ENCODE data around the gene MEG3.

GRCh38 chr14:100836311-100836805, 10.4 kb downstream of the MEG3 start:
- no peak for TF ChIP-seq POLR2AphosphoS5 (IDR thresholded peaks at IDR 0.05; ENCODE audit: low read depth, low read length)
- TF ChIP-seq POLR2A (IDR thresholded peaks at IDR 0.05; ENCODE audit: low read depth, low read length) = no peak
- no peak for TF ChIP-seq TAF1 (IDR thresholded peaks at IDR 0.05; ENCODE audit: low read depth, low read length)
- TF ChIP-seq PAX5 (IDR thresholded peaks at IDR 0.05; ENCODE audit: insufficient read depth, low read length, severe bottlenecking) = no peak
- TF ChIP-seq POU2F2 (IDR thresholded peaks at IDR 0.05; ENCODE audit: low read depth, low read length) = no peak
